GM23338 (cell line): ENCODE data around the gene LCLAT1. TPM values are rescaled to one million over a fixed set of nuclear protein-coding genes. Genes with fewer than 3 reads are reported as not detected.

ENCODE experiments used
- ATAC-seq: fragments of 200-7000 bp; cut with Tn5 transposase; 3 replicates; pipeline ENCODE4 v1.9.1; 2020
- DNase-seq: peaks from one replicate; pipeline ENCODE4 v3.0.0-alpha.2; 2015; ENCODE audit warnings: low spot score
- H2AFZ ChIP-seq: fragments of 200-600 bp; sonication (generic); 2 replicates; pipeline ENCODE4 v1.8.0; 2016; ENCODE audit warnings: antibody characterized with exemption, mild to moderate bottlenecking, moderate library complexity
- H3F3A ChIP-seq: fragments of 200-600 bp; sonication (generic); replicated peaks from 2 replicates; pipeline ENCODE4 v1.8.0; 2017; ENCODE audit warnings: antibody characterized with exemption, mixed run types, low read depth
- H3K27ac ChIP-seq: fragments of 200-600 bp; sonication (generic); 2 replicates; pipeline ENCODE4 v1.6.1; 2016; ENCODE audit warnings: low read depth
- H3K27me3 ChIP-seq: fragments of 200-600 bp; sonication (generic); 2 replicates; pipeline ENCODE4 v1.8.0; 2016; ENCODE audit warnings: mild to moderate bottlenecking, mixed run types, moderate library complexity; ENCODE audit not compliant: insufficient read depth
- H3K36me3 ChIP-seq: fragments of 200-600 bp; sonication (generic); 2 replicates; pipeline ENCODE4 v1.8.0; 2016; ENCODE audit warnings: mild to moderate bottlenecking; ENCODE audit not compliant: insufficient read depth
- H3K4me1 ChIP-seq: fragments of 200-600 bp; sonication (generic); 2 replicates; pipeline ENCODE4 v1.8.0; 2016; ENCODE audit warnings: mild to moderate bottlenecking, moderate library complexity; ENCODE audit not compliant: insufficient read depth
- H3K4me2 ChIP-seq: fragments of 200-600 bp; sonication (generic); 2 replicates; pipeline ENCODE4 v1.7.1; 2017; ENCODE audit warnings: mixed run types
- H3K4me3 ChIP-seq: fragments of 200-600 bp; sonication (generic); 2 replicates; pipeline ENCODE4 v1.6.1; 2016; ENCODE audit warnings: mixed run types
- H3K79me2 ChIP-seq: fragments of 200-600 bp; sonication (generic); replicated peaks from 2 replicates; pipeline ENCODE4 v1.8.0; 2017; ENCODE audit warnings: mild to moderate bottlenecking; ENCODE audit not compliant: insufficient read depth
- H3K9me2 ChIP-seq: fragments of 200-600 bp; sonication (generic); 2 replicates; pipeline ENCODE4 v1.8.0; 2017; ENCODE audit not compliant: insufficient read depth
- H4K20me1 ChIP-seq: fragments of 200-600 bp; sonication (generic); replicated peaks from 2 replicates; pipeline ENCODE4 v1.8.0; 2017; ENCODE audit warnings: mild to moderate bottlenecking; ENCODE audit not compliant: insufficient read depth
- H3K27ac Mint-ChIP-seq: 2 replicates; pipeline ENCODE4 v1.8.0; 2020; ENCODE audit warnings: inconsistent platforms, mild to moderate bottlenecking, moderate library complexity, mixed read lengths
- H3K27me3 Mint-ChIP-seq: 3 replicates; pipeline ENCODE4 v1.8.0; 2022; ENCODE audit warnings: low read depth, mild to moderate bottlenecking, moderate library complexity, mixed read lengths, inconsistent platforms; ENCODE audit not compliant: insufficient read depth, poor library complexity
- H3K36me3 Mint-ChIP-seq: 3 replicates; pipeline ENCODE4 v1.8.0; 2021; ENCODE audit warnings: low read depth, mild to moderate bottlenecking, inconsistent platforms, moderate library complexity, mixed read lengths
- H3K4me1 Mint-ChIP-seq: 3 replicates; pipeline ENCODE4 v1.8.0; 2020; ENCODE audit warnings: mild to moderate bottlenecking, inconsistent platforms, mixed read lengths
- H3K4me3 Mint-ChIP-seq: 3 replicates; pipeline ENCODE4 v1.8.0; 2021; ENCODE audit warnings: moderate library complexity, mild to moderate bottlenecking, inconsistent platforms, mixed read lengths
- H3K9me3 Mint-ChIP-seq: 3 replicates; pipeline ENCODE4 v1.8.0; 2020; ENCODE audit warnings: moderate library complexity, mild to moderate bottlenecking, inconsistent platforms, mixed read lengths
- CREB1 ChIP-seq: fragments of 250-450 bp; sonication (Bioruptor Pico); IDR thresholded peaks from 2 replicates; pipeline ENCODE4 v1.5.0; 2020; ENCODE audit warnings: low read depth, mild to moderate bottlenecking, moderate library complexity
- EZH2 ChIP-seq: fragments of 200-600 bp; sonication (generic); IDR thresholded peaks from one replicate; pipeline ENCODE4 v1.8.0; 2017; ENCODE audit warnings: antibody characterized with exemption, mild to moderate bottlenecking, low read depth; ENCODE audit not compliant: unreplicated experiment
- EZH2phosphoT487 ChIP-seq: fragments of 200-600 bp; sonication (generic); IDR thresholded peaks from one replicate; pipeline ENCODE4 v1.8.1; 2018; ENCODE audit warnings: antibody characterized with exemption; ENCODE audit not compliant: unreplicated experiment
- JUNB ChIP-seq: IDR thresholded peaks from one replicate; pipeline ENCODE4 v1.6.1; 2016; ENCODE audit warnings: antibody characterized with exemption; ENCODE audit not compliant: unreplicated experiment
- NANOG ChIP-seq: IDR thresholded peaks from 2 replicates; pipeline ENCODE4 v1.6.1; 2016; ENCODE audit warnings: antibody characterized with exemption, borderline replicate concordance
- POLR2AphosphoS5 ChIP-seq: IDR thresholded peaks from 2 replicates; pipeline ENCODE4 v1.6.1; 2016; ENCODE audit warnings: antibody characterized with exemption, low read depth
- STAT1 ChIP-seq: IDR thresholded peaks from one replicate; pipeline ENCODE4 v1.6.1; 2016; ENCODE audit warnings: antibody characterized with exemption; ENCODE audit not compliant: unreplicated experiment
- ZNF114 ChIP-seq: fragments of 250-450 bp; sonication (Bioruptor Pico); IDR thresholded peaks from 2 replicates; pipeline ENCODE4 v1.5.0; 2020; ENCODE audit warnings: mild to moderate bottlenecking, moderate library complexity
- ZNF331 ChIP-seq: fragments of 250-450 bp; sonication (Bioruptor Pico); IDR thresholded peaks from 2 replicates; pipeline ENCODE4 v1.5.0; 2020; ENCODE audit warnings: low read depth, mild to moderate bottlenecking, moderate library complexity
- long read RNA-seq: library from polyadenylated mRNA; unstranded; transcript quantifications from one replicate; pipeline ENCODE4 v2.0.0, GENCODE V29; 2020; ENCODE audit not compliant: unreplicated experiment
- polyA plus RNA-seq: library from polyadenylated mRNA; unstranded; fragments of >200 nt; fragmentation: Nextera tagmentation; extraction: Ambion mirVana; gene quantifications from 2 replicates; pipeline ENCODE4 v1.2.1, GENCODE V29; 2016
- total RNA-seq: library from RNA; depleted of rRNA; stranded (reverse); fragments of >200 nt; shearing (Covaris generic); gene quantifications from 2 replicates; pipeline ENCODE4 v1.2.3, GENCODE V29; 2014; rRNA removed
- TF ChIP-seq, protein P1 (sequence below): IDR thresholded peaks from 2 replicates; pipeline ENCODE4 v1.6.1; 2016; ENCODE audit warnings: antibody characterized with exemption
- TF ChIP-seq, protein P2 (sequence below), 2 experiments: fragments of 200-600 bp in 1 of 2; sonication (generic) in 1 of 2; conservative IDR thresholded peaks; 2 replicates each; pipeline versions ENCODE4 v1.5.1 to v1.6.1; 2016 to 2017; ENCODE audit warnings: antibody characterized with exemption in 2 of 2, low read depth in 2 of 2, mild to moderate bottlenecking in 2 of 2, moderate library complexity in 1 of 2
- TF ChIP-seq, protein P3 (sequence below): fragments of 250-450 bp; sonication (Bioruptor Pico); IDR thresholded peaks from 2 replicates; pipeline ENCODE4 v1.5.0; 2020; ENCODE audit warnings: mild to moderate bottlenecking, moderate library complexity
- TF ChIP-seq, protein P4 (sequence below): IDR thresholded peaks from one replicate; pipeline ENCODE4 v1.6.1; 2018; ENCODE audit warnings: antibody characterized with exemption; ENCODE audit not compliant: unreplicated experiment

LCLAT1 gene
- total RNA-seq: 30.1 and 36.8 TPM in 2 replicates
- 11.2 and 11.5 TPM in 2 replicates for polyA plus RNA-seq
- long read RNA-seq, partial matches to known transcripts: 1 of 2 reads
- long read RNA-seq, other reads (novel, unspliced or antisense): 1 of 2 reads

DNA sequence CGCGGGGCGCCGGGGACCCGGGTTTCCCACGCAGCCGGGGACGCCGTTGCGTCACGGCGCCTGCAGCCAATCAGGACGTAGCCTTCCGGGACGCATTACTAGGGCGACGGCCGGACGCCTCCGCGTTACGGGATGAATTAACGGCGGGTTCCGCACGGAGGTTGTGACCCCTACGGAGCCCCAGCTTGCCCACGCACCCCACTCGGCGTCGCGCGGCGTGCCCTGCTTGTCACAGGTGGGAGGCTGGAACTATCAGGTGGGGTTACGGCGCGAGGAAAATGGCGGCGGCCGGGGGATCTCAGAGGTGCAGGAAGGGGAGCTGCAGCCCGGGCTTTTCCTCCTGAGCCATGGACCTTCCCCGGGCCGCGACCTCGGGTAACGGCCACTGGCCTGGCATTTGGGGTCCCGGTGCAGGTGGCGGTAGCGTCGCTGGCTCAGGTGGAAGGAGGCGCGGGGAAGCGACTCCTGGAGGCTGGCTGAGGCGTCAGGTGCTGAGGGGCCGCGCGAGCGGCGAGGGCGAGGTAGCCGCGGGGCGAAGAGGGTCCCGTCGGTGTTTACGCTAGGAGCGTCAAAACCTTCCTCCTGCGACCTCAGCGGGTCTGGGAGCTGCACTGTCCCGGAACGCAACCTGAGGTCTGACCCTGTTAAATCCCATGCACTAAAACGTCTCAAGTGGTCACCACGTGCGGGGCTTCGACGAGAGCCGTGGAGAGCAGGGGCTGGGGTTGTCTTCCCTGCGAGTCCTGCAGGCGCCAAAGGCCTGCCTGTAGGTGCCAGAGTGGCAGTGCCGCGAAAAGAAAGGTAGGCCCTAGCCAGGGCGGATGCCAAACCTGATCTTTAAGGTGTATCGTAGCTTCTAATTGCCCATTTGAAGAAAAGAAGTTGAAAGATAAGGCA lies at the start of gene LCLAT1:
Gene LCLAT1 (plus strand): TSS at position 98 of the 897 bp plus-strand sequence. CDS start 78,345 bp downstream, outside the sequence.
- Histone ChIP-seq H3K4me2 (peak within 1 kb of the TSS; percentile 94), H3K79me2 (peaks cover 49% of the 10 kb centered on the region), H3K4me1 (peaks cover 1% of the 10 kb centered on the region; the same call in 1 of the 2 replicates), H3K36me3 (no peaks in the 10 kb centered on the region), H2AFZ (peak within 1 kb of the TSS; percentile 98), H3F3A (no peaks in the 10 kb centered on the region), H4K20me1 (peaks cover 18% of the 10 kb centered on the region), H3K27ac (no peak within 1 kb of the TSS), H3K9me2 (no peaks in the 10 kb centered on the region), H3K4me3 (peak within 1 kb of the TSS; percentile 89), H3K27me3 (peaks cover 14% of the 10 kb centered on the region)
- ATAC-seq (peak; percentile 88), DNase-seq (peak; percentile 79)
- Mint-ChIP-seq H3K36me3 (no peaks in the 10 kb centered on the region), H3K9me3 (no peaks in the 10 kb centered on the region; the same call in 2 of the 3 replicates), H3K4me1 (peaks cover 12% of the 10 kb centered on the region), H3K27ac (peak within 1 kb of the TSS; percentile 95), H3K27me3 (peaks cover 7% of the 10 kb centered on the region), H3K4me3 (peak within 1 kb of the TSS; percentile 87)
- TF ChIP-seq, protein P1, sequence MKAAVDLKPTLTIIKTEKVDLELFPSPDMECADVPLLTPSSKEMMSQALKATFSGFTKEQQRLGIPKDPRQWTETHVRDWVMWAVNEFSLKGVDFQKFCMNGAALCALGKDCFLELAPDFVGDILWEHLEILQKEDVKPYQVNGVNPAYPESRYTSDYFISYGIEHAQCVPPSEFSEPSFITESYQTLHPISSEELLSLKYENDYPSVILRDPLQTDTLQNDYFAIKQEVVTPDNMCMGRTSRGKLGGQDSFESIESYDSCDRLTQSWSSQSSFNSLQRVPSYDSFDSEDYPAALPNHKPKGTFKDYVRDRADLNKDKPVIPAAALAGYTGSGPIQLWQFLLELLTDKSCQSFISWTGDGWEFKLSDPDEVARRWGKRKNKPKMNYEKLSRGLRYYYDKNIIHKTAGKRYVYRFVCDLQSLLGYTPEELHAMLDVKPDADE: no peak
- TF ChIP-seq POLR2AphosphoS5: peak; percentile 52; the same call in 1 of the 2 replicates
- TF ChIP-seq EZH2phosphoT487: no peak
- no peak for TF ChIP-seq JUNB
- no peak for TF ChIP-seq EZH2
- TF ChIP-seq, protein P2, sequence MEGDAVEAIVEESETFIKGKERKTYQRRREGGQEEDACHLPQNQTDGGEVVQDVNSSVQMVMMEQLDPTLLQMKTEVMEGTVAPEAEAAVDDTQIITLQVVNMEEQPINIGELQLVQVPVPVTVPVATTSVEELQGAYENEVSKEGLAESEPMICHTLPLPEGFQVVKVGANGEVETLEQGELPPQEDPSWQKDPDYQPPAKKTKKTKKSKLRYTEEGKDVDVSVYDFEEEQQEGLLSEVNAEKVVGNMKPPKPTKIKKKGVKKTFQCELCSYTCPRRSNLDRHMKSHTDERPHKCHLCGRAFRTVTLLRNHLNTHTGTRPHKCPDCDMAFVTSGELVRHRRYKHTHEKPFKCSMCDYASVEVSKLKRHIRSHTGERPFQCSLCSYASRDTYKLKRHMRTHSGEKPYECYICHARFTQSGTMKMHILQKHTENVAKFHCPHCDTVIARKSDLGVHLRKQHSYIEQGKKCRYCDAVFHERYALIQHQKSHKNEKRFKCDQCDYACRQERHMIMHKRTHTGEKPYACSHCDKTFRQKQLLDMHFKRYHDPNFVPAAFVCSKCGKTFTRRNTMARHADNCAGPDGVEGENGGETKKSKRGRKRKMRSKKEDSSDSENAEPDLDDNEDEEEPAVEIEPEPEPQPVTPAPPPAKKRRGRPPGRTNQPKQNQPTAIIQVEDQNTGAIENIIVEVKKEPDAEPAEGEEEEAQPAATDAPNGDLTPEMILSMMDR (conservative IDR thresholded peaks at IDR 0.05; ENCODE audit: low read depth in 2 of 2): peak in 1 of 2 experiments; percentile 14; a peak in 1 of 4 replicates
- TF ChIP-seq STAT1: no peak
- TF ChIP-seq CREB1 (CRISPR knock-in tag): peak; percentile 94
- no peak for TF ChIP-seq NANOG
- no peak for TF ChIP-seq ZNF114 (CRISPR knock-in tag)
- TF ChIP-seq ZNF331 (CRISPR knock-in tag): no peak
- TF ChIP-seq, protein P3, sequence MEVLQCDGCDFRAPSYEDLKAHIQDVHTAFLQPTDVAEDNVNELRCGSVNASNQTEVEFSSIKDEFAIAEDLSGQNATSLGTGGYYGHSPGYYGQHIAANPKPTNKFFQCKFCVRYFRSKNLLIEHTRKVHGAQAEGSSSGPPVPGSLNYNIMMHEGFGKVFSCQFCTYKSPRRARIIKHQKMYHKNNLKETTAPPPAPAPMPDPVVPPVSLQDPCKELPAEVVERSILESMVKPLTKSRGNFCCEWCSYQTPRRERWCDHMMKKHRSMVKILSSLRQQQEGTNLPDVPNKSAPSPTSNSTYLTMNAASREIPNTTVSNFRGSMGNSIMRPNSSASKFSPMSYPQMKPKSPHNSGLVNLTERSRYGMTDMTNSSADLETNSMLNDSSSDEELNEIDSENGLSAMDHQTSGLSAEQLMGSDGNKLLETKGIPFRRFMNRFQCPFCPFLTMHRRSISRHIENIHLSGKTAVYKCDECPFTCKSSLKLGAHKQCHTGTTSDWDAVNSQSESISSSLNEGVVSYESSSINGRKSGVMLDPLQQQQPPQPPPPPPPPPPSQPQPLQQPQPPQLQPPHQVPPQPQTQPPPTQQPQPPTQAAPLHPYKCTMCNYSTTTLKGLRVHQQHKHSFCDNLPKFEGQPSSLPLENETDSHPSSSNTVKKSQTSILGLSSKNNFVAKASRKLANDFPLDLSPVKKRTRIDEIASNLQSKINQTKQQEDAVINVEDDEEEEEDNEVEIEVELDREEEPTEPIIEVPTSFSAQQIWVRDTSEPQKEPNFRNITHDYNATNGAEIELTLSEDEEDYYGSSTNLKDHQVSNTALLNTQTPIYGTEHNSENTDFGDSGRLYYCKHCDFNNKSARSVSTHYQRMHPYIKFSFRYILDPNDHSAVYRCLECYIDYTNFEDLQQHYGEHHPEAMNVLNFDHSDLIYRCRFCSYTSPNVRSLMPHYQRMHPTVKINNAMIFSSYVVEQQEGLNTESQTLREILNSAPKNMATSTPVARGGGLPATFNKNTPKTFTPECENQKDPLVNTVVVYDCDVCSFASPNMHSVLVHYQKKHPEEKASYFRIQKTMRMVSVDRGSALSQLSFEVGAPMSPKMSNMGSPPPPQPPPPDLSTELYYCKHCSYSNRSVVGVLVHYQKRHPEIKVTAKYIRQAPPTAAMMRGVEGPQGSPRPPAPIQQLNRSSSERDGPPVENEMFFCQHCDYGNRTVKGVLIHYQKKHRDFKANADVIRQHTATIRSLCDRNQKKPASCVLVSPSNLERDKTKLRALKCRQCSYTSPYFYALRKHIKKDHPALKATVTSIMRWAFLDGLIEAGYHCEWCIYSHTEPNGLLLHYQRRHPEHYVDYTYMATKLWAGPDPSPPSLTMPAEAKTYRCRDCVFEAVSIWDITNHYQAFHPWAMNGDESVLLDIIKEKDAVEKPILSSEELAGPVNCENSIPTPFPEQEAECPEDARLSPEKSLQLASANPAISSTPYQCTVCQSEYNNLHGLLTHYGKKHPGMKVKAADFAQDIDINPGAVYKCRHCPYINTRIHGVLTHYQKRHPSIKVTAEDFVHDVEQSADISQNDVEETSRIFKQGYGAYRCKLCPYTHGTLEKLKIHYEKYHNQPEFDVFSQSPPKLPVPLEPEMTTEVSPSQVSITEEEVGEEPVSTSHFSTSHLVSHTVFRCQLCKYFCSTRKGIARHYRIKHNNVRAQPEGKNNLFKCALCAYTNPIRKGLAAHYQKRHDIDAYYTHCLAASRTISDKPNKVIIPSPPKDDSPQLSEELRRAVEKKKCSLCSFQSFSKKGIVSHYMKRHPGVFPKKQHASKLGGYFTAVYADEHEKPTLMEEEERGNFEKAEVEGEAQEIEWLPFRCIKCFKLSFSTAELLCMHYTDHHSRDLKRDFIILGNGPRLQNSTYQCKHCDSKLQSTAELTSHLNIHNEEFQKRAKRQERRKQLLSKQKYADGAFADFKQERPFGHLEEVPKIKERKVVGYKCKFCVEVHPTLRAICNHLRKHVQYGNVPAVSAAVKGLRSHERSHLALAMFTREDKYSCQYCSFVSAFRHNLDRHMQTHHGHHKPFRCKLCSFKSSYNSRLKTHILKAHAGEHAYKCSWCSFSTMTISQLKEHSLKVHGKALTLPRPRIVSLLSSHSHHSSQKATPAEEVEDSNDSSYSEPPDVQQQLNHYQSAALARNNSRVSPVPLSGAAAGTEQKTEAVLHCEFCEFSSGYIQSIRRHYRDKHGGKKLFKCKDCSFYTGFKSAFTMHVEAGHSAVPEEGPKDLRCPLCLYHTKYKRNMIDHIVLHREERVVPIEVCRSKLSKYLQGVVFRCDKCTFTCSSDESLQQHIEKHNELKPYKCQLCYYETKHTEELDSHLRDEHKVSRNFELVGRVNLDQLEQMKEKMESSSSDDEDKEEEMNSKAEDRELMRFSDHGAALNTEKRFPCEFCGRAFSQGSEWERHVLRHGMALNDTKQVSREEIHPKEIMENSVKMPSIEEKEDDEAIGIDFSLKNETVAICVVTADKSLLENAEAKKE (CRISPR knock-in tag): no peak
- TF ChIP-seq, protein P4, sequence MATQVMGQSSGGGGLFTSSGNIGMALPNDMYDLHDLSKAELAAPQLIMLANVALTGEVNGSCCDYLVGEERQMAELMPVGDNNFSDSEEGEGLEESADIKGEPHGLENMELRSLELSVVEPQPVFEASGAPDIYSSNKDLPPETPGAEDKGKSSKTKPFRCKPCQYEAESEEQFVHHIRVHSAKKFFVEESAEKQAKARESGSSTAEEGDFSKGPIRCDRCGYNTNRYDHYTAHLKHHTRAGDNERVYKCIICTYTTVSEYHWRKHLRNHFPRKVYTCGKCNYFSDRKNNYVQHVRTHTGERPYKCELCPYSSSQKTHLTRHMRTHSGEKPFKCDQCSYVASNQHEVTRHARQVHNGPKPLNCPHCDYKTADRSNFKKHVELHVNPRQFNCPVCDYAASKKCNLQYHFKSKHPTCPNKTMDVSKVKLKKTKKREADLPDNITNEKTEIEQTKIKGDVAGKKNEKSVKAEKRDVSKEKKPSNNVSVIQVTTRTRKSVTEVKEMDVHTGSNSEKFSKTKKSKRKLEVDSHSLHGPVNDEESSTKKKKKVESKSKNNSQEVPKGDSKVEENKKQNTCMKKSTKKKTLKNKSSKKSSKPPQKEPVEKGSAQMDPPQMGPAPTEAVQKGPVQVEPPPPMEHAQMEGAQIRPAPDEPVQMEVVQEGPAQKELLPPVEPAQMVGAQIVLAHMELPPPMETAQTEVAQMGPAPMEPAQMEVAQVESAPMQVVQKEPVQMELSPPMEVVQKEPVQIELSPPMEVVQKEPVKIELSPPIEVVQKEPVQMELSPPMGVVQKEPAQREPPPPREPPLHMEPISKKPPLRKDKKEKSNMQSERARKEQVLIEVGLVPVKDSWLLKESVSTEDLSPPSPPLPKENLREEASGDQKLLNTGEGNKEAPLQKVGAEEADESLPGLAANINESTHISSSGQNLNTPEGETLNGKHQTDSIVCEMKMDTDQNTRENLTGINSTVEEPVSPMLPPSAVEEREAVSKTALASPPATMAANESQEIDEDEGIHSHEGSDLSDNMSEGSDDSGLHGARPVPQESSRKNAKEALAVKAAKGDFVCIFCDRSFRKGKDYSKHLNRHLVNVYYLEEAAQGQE: no peak
